ENCODE data around the gene CUEDC1.

DNA sequence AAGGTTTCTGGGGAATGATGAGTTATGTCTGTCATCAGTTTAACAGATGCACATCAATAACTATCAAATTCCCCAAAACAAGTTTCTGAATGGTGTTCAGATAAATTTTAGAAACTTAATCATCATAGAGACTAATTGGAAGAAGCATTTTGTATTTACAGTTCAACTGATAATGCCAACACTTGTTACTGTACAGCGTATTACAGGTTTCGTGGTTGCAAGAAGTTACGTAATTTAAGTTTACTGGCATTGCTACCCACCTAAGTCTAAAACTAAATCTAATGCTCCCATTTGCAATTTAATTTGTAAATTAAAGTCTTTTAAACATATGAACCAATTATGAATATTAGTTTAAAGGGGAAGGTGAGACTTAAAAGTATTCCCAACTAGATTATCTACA lies 48.8 kb upstream of the CUEDC1 start:
- no peak for TF ChIP-seq TAF1 (IDR thresholded peaks at IDR 0.05; ENCODE audit: low read depth, low read length)
- TF ChIP-seq POLR2A (IDR thresholded peaks at IDR 0.05; ENCODE audit: low read depth, low read length), result no peak
- 0 out of 2 replicates have a peak, but pooled peaks have one; percentile 10 for TF ChIP-seq POLR2AphosphoS5 (IDR thresholded peaks at IDR 0.05; ENCODE audit: low read depth, low read length)
